Endothelial cell of umbilical vein (primary cell): ENCODE results near the gene PRIMPOL.

Experiments used
- EZH2 ChIP-seq: IDR thresholded peaks from 2 replicates; pipeline ENCODE4 v1.6.1; 2012; ENCODE audit warnings: borderline replicate concordance, low read depth, mild to moderate bottlenecking, moderate library complexity, low read length, inconsistent platforms; ENCODE audit not compliant: severe bottlenecking
- FOS ChIP-seq: IDR thresholded peaks from 2 replicates; pipeline ENCODE4 v1.6.1; 2011; ENCODE audit warnings: mild to moderate bottlenecking, low read length, moderate library complexity, borderline replicate concordance; ENCODE audit not compliant: insufficient read depth
- GATA2 ChIP-seq: IDR thresholded peaks from 2 replicates; pipeline ENCODE4 v1.7.0; 2011; ENCODE audit warnings: low read depth, mild to moderate bottlenecking, moderate library complexity, mixed read lengths, low read length; ENCODE audit not compliant: insufficient read length, insufficient read depth
- JUN ChIP-seq: IDR thresholded peaks from 2 replicates; pipeline ENCODE4 v1.6.1; 2011; ENCODE audit warnings: borderline replicate concordance, low read depth; ENCODE audit not compliant: insufficient read length, insufficient read depth
- MAX ChIP-seq: IDR thresholded peaks from 2 replicates; pipeline ENCODE4 v1.6.1; 2011; ENCODE audit not compliant: insufficient read depth, insufficient read length
- MYC ChIP-seq: IDR thresholded peaks from one replicate; pipeline ENCODE4 v1.6.1; 2011; ENCODE audit warnings: mild to moderate bottlenecking, low read depth, low read length
- POLR2A ChIP-seq: IDR thresholded peaks from 2 replicates; pipeline ENCODE4 v1.6.1; 2012; ENCODE audit warnings: low read depth, mild to moderate bottlenecking, control low read depth, low read length
- POLR2AphosphoS5 ChIP-seq: IDR thresholded peaks from 2 replicates; pipeline ENCODE4 v1.6.1; 2012; ENCODE audit warnings: low read depth, mild to moderate bottlenecking, control low read depth, low read length, moderate library complexity; ENCODE audit not compliant: insufficient read depth
- TF ChIP-seq, protein P1 (sequence below), 2 donors: IDR thresholded peaks; 1 replicate in 1 of 2; 2 replicates in 1 of 2; pipeline ENCODE4 v1.5.1; 2011; ENCODE audit warnings: low read length in 2 of 2, mild to moderate bottlenecking in 2 of 2, moderate library complexity in 2 of 2, control low read depth in 1 of 2, inconsistent platforms in 1 of 2, low read depth in 1 of 2; ENCODE audit not compliant: insufficient read depth in 1 of 2; ENCODE audit errors: extremely low read depth in 1 of 2

DNA sequence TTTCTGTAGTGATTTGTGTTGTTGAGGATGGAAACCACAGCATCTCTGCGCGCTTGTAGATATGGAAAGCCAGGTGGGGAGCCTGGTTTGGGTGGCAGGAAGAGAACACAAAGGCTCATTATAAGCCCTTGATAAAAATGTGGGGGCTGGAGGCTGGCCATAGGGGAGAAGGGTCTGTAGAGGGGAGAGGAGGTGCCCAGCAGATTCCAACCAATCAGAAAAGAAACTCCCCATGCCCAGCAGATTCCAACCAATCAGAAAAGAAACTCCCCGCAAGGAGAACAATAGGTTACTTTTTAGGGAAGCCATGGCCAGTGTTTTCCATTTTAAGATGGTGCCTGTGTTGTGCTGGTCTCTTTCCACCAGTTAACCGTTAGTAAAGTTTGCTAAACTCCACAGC is 94.1 kb downstream of the PRIMPOL start:
- TF ChIP-seq, protein P1, sequence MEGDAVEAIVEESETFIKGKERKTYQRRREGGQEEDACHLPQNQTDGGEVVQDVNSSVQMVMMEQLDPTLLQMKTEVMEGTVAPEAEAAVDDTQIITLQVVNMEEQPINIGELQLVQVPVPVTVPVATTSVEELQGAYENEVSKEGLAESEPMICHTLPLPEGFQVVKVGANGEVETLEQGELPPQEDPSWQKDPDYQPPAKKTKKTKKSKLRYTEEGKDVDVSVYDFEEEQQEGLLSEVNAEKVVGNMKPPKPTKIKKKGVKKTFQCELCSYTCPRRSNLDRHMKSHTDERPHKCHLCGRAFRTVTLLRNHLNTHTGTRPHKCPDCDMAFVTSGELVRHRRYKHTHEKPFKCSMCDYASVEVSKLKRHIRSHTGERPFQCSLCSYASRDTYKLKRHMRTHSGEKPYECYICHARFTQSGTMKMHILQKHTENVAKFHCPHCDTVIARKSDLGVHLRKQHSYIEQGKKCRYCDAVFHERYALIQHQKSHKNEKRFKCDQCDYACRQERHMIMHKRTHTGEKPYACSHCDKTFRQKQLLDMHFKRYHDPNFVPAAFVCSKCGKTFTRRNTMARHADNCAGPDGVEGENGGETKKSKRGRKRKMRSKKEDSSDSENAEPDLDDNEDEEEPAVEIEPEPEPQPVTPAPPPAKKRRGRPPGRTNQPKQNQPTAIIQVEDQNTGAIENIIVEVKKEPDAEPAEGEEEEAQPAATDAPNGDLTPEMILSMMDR (IDR thresholded peaks at IDR 0.05; ENCODE audit: extremely low read depth in 1 of 2, insufficient read depth in 1 of 2, low read depth in 1 of 2, low read length in 2 of 2): no peak
- TF ChIP-seq POLR2AphosphoS5 (no peak), FOS (no peak), EZH2 (no peak), POLR2A (no peak), MYC (no peak), JUN (no peak), MAX (no peak), GATA2 (no peak)
